B cell (primary cell): ENCODE measurements around the gene CTSD. TPM values are rescaled to one million over a fixed set of nuclear protein-coding genes. Genes with fewer than 3 reads are reported as not detected.
A peak's percentile ranks its signal among the peaks of the same experiment; 100 is the strongest.

Source experiments
- ATAC-seq: fragments of 200-7000 bp; cut with Tn5 transposase; one replicate; pipeline ENCODE4 v1.10.0; 2021; ENCODE audit warnings: low read depth, mild to moderate bottlenecking, moderate number of reproducible peaks, moderate library complexity
- CTCF ChIA-PET: fragments of 350-600 bp; sonication (Branson Sonifier 250); formaldehyde crosslinking; loops from one replicate; lab custom pipeline; 2021; ENCODE audit warnings: antibody characterized with exemption, inconsistent platforms; lab: Charles Lee
- POLR2A ChIA-PET: fragments of 350-600 bp; sonication (Branson Sonifier 250); formaldehyde crosslinking; loops from one replicate; lab custom pipeline; 2021; ENCODE audit warnings: antibody characterized with exemption; lab: Charles Lee
- DNase-seq: peaks from one replicate; pipeline ENCODE4 v3.0.0; 2013
- H2AFZ ChIP-seq: 2 replicates; pipeline ENCODE4 v1.6.1; 2012; ENCODE audit warnings: mild to moderate bottlenecking, low read depth, low read length; ENCODE audit not compliant: insufficient read depth, poor library complexity, severe bottlenecking
- H3K27ac ChIP-seq, 2 donors: 1 replicate in 1 of 2; 2 replicates in 1 of 2; pipeline ENCODE4 v1.5.1; 2012 to 2013; ENCODE audit warnings: low read length in 2 of 2, mild to moderate bottlenecking in 2 of 2, moderate library complexity in 1 of 2
- H3K27me3 ChIP-seq, 4 experiments: fragments of 200-600 bp in 1 of 4; sonication (generic) in 1 of 4; replicated peaks in 1 of 4; 1 replicate in 2 of 4; 2 replicates in 2 of 4; pipeline versions ENCODE4 v1.6.1 to v1.7.0; 2013 to 2016; ENCODE audit warnings: low read length in 3 of 4, mild to moderate bottlenecking in 2 of 4, mixed read lengths in 1 of 4, moderate library complexity in 1 of 4; ENCODE audit not compliant: insufficient read depth in 4 of 4, control insufficient read depth in 3 of 4; ENCODE audit errors: control extremely low read depth in 1 of 4
- H3K36me3 ChIP-seq, 2 experiments: replicated peaks in 1 of 2; 1 replicate in 1 of 2; 2 replicates in 1 of 2; pipeline versions ENCODE4 v1.6.1 to v1.7.1; 2013; ENCODE audit warnings: low read length in 1 of 2; ENCODE audit not compliant: insufficient read depth in 2 of 2, control insufficient read depth in 1 of 2; ENCODE audit errors: control extremely low read depth in 1 of 2, extremely low read depth in 1 of 2
- H3K4me1 ChIP-seq, 2 donors: fragments of 200-600 bp in 1 of 2; sonication (generic) in 1 of 2; 1 replicate in 1 of 2; 2 replicates in 1 of 2; pipeline versions ENCODE4 v1.5.1 to v1.6.1; 2013 to 2017; ENCODE audit warnings: low read length in 2 of 2; ENCODE audit not compliant: control insufficient read depth in 2 of 2, insufficient read depth in 2 of 2
- H3K4me2 ChIP-seq: replicated peaks from 2 replicates; pipeline ENCODE3; 2012; ENCODE audit warnings: mild to moderate bottlenecking, low read depth, low read length; ENCODE audit not compliant: poor library complexity, severe bottlenecking
- H3K4me3 ChIP-seq, 5 experiments: fragments of 200-600 bp in 1 of 5; sonication (generic) in 1 of 5; 1 replicate in 3 of 5; 2 replicates in 2 of 5; pipeline versions ENCODE4 v1.5.1 to v1.7.0; 2011 to 2016; ENCODE audit warnings: low read length in 4 of 5, mild to moderate bottlenecking in 4 of 5, low read depth in 2 of 5, control low read depth in 1 of 5, moderate library complexity in 1 of 5; ENCODE audit not compliant: insufficient read depth in 1 of 5; ENCODE audit errors: control extremely low read depth in 1 of 5, extremely low read depth in 1 of 5
- H3K79me2 ChIP-seq: fragments of 200-600 bp; sonication (generic); one replicate; pipeline ENCODE4 v1.6.0; 2016; ENCODE audit warnings: low read length; ENCODE audit not compliant: control insufficient read depth, insufficient read depth
- H3K9ac ChIP-seq: fragments of 200-600 bp; sonication (generic); 2 replicates; pipeline ENCODE4 v1.6.1; 2017; ENCODE audit warnings: mild to moderate bottlenecking, low read length, moderate library complexity
- H3K9me3 ChIP-seq, 3 donors: one replicate each; pipeline versions ENCODE4 v1.6.1 to v1.7.1; 2013; ENCODE audit warnings: low read length in 2 of 3; ENCODE audit not compliant: control insufficient read depth in 2 of 3, insufficient read depth in 1 of 3; ENCODE audit errors: control extremely low read depth in 1 of 3
- H4K20me1 ChIP-seq: 2 replicates; pipeline ENCODE4 v1.6.0; 2012; ENCODE audit warnings: mild to moderate bottlenecking, low read length; ENCODE audit not compliant: insufficient read depth, control insufficient read depth, poor library complexity, severe bottlenecking
- H3K27ac Mint-ChIP-seq: one replicate; pipeline ENCODE4 v1.8.0; 2021; ENCODE audit warnings: mixed read lengths
- H3K27me3 Mint-ChIP-seq: one replicate; pipeline ENCODE4 v1.8.0; 2021; ENCODE audit warnings: mixed read lengths
- H3K4me1 Mint-ChIP-seq: one replicate; pipeline ENCODE4 v1.8.0; 2021; ENCODE audit warnings: mixed read lengths
- H3K4me3 Mint-ChIP-seq: one replicate; pipeline ENCODE4 v1.8.0; 2021; ENCODE audit warnings: mixed read lengths
- H3K9me3 Mint-ChIP-seq: one replicate; pipeline ENCODE4 v1.8.0; 2022; ENCODE audit warnings: mixed read lengths; ENCODE audit not compliant: insufficient read depth
- EZH2 ChIP-seq: IDR thresholded peaks from 2 replicates; pipeline ENCODE4 v1.6.1; 2012; ENCODE audit warnings: borderline replicate concordance, low read depth, mild to moderate bottlenecking, moderate library complexity, low read length; ENCODE audit not compliant: insufficient read depth, poor library complexity, severe bottlenecking
- WGBS: methylation state at CpG from one replicate; pipeline ENCODE4 v1.1.5; 2013; ENCODE audit warnings: missing lambda C conversion rate; ENCODE audit not compliant: insufficient coverage; 5-methylcytosine and 5-hydroxymethylcytosine counted together
- intact Hi-C: fragments of 100-400 bp; cut with micrococcal nuclease; formaldehyde crosslinking; loops from one replicate; pipeline ENCODE4 v1.10.0; 2022
- polyA plus RNA-seq: library from polyadenylated mRNA; depleted of rRNA; stranded (reverse); fragments of >200 nt; gene quantifications from 2 replicates; pipeline ENCODE4 v1.2.3, GENCODE V29; 2012
- total RNA-seq, 2 donors: library from RNA; stranded (reverse); fragments of 120-200 nt in 1 of 2; gene quantifications; 1 replicate in 1 of 2; 2 replicates in 1 of 2; pipeline versions ENCODE4 v1.2.3 to v1.2.4, GENCODE V29; 2013 to 2022
- TF ChIP-seq, protein P1 (sequence below): fragments of 200-600 bp; IDR thresholded peaks from one replicate; pipeline ENCODE4 v1.8.0; 2022; ENCODE audit warnings: antibody characterized with exemption, mild to moderate bottlenecking

The CTSD gene
- total and polyA plus RNA-seq, 2 donors (not counting 1 experiment from before 2014, with no cell fraction given) = 42.2 to 83.5 TPM

DNA sequence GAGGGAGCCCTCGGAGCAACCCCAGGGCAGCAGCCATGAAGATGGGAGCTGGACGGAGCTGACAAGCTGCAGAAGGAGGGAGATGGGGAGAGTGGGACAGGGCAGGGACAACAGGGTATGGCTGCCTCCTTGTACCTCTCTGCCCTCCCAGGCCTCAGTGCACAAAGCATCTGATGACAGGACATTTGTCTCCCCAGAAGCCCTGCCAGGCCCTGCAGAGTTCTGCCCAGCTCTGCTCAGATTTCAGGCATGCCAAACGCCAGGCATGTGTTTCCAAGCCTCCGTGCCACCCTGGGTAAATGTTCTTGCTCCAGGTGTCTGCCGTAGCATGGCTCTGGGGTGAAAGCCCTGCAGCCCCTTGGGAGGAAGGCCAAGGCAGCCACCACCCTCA, 12.2 kb downstream of the CTSD start:
- H3K4me3 ChIP-seq = no peak overlapping the region
- ATAC-seq = peak; percentile 35
- no peak overlapping the region for H3K9ac ChIP-seq
- H3K9me3 ChIP-seq = peaks cover 0 to 1% (median 0%) of the 10 kb centered on the region in 3 donors
- H2AFZ ChIP-seq = no peak overlapping the region
- H3K4me2 ChIP-seq = no peak overlapping the region
- no peak for DNase-seq
- intact Hi-C loops = no loop called here
- H3K4me1 Mint-ChIP-seq = peaks cover 9% of the 10 kb centered on the region
- CTCF ChIA-PET = interaction anchor here (1.2 to 2.0 kb wide), 2 partner anchors 58 to 81 kb away, joined by 3 to 5 read pairs; no protein-coding TSS in a partner anchor
- H3K79me2 ChIP-seq = no peaks in the 10 kb centered on the region
- H3K27ac Mint-ChIP-seq = no peak overlapping the region
- TF ChIP-seq, protein P1, sequence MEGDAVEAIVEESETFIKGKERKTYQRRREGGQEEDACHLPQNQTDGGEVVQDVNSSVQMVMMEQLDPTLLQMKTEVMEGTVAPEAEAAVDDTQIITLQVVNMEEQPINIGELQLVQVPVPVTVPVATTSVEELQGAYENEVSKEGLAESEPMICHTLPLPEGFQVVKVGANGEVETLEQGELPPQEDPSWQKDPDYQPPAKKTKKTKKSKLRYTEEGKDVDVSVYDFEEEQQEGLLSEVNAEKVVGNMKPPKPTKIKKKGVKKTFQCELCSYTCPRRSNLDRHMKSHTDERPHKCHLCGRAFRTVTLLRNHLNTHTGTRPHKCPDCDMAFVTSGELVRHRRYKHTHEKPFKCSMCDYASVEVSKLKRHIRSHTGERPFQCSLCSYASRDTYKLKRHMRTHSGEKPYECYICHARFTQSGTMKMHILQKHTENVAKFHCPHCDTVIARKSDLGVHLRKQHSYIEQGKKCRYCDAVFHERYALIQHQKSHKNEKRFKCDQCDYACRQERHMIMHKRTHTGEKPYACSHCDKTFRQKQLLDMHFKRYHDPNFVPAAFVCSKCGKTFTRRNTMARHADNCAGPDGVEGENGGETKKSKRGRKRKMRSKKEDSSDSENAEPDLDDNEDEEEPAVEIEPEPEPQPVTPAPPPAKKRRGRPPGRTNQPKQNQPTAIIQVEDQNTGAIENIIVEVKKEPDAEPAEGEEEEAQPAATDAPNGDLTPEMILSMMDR = no peak
- no peak for TF ChIP-seq EZH2
- H3K27me3 ChIP-seq = peaks cover 0 to 17% (median 2%) of the 10 kb centered on the region in 4 experiments
- POLR2A ChIA-PET = no interaction called here
- 24% methylated on average over 4 of the region's 5 CpGs for WGBS
- H4K20me1 ChIP-seq = no peaks in the 10 kb centered on the region
- peaks cover 0 to 9% of the 10 kb centered on the region in 2 donors for H3K4me1 ChIP-seq
- H3K4me3 Mint-ChIP-seq = no peak overlapping the region
- no peaks in the 10 kb centered on the region for H3K9me3 Mint-ChIP-seq
- no peak overlapping the region for H3K27ac ChIP-seq
- peaks cover 12% of the 10 kb centered on the region for H3K27me3 Mint-ChIP-seq
- peaks cover 0 to 8% of the 10 kb centered on the region in 2 experiments for H3K36me3 ChIP-seq

DNA sequence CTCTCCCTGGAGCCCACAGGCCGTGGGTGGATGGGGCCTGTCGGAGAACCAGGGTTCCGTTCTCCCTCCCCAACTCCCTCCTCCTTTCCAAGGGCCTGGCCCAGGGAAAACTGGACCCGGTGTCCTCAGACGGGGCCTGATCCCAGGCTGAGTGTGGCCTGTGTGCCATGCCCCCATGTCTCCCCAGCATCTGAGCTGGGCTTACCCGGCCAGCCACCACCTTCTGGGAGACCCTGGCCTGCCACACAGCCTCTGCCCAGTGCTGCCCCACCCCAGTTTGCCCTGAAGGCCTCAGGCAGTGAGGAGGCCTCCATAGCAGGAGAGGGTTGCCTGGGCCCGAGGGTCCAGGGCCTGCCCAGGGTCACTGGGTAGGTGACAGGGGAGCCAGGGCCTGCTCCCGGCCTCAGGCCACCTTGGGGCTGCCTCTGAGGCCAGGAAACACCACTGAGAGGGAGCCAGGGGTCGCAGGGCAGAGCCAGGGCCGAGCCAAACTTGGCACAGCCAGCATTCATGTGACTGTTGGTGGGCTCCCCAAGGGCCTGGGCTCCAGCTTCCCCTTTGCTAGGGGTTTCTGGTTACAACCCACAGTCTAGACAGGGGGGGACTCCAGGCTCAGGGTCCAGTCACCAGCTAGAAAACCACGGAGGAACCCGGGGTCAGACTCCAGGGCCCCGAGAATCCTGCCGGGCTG, 12.7 kb downstream of the CTSD start:
- Histone ChIP-seq H4K20me1 (no peaks in the 10 kb centered on the region), H3K27me3 (peaks cover 0 to 17% (median 2%) of the 10 kb centered on the region in 4 experiments)

More for the DNA sequence above, 12.7 kb downstream of the CTSD start:
- CTCF ChIA-PET = interaction anchor here (1.2 to 2.0 kb wide), 2 partner anchors 57 to 82 kb away, joined by 3 to 5 read pairs; no protein-coding TSS in a partner anchor
- no peak overlapping the region for H3K4me3 Mint-ChIP-seq
- Histone ChIP-seq H3K36me3 (peaks cover 0 to 6% of the 10 kb centered on the region in 2 experiments), H3K27ac (no peak overlapping the region), H3K9me3 (peaks cover 0 to 5% (median 0%) of the 10 kb centered on the region in 3 donors), H2AFZ (no peak overlapping the region), H3K4me1 (peaks cover 0 to 6% of the 10 kb centered on the region in 2 donors), H3K4me3 (no peak overlapping the region), H3K79me2 (no peaks in the 10 kb centered on the region), H3K4me2 (no peak overlapping the region), H3K9ac (no peak overlapping the region)
- intact Hi-C loops = no loop called here
- POLR2A ChIA-PET = no interaction called here
- no peak for TF ChIP-seq EZH2
- TF ChIP-seq, protein P1 = no peak
- peaks cover 12% of the 10 kb centered on the region for H3K27me3 Mint-ChIP-seq
- 36% methylated on average over 11 of the region's 14 CpGs for WGBS
- no peak for DNase-seq
- H3K4me1 Mint-ChIP-seq = peaks cover 9% of the 10 kb centered on the region
- no peak for ATAC-seq
- peaks cover 2% of the 10 kb centered on the region for H3K9me3 Mint-ChIP-seq
- no peak overlapping the region for H3K27ac Mint-ChIP-seq
